Mesothelial cell of epicardium (in vitro differentiated cells): ENCODE data around the gene PRKAR1B. TPM values are rescaled to one million over a fixed set of nuclear protein-coding genes. Genes with fewer than 3 reads are reported as not detected.

Experiments used
- DNase-seq, 2 experiments: peaks; one replicate each; pipeline ENCODE4 v3.0.0; 2021; ENCODE audit warnings: low spot score in 2 of 2; ENCODE audit not compliant: unreplicated experiment in 2 of 2
- H3K27ac Mint-ChIP-seq: 2 replicates; pipeline ENCODE4 v1.8.0; 2021; ENCODE audit warnings: mixed read lengths
- H3K27me3 Mint-ChIP-seq: 2 replicates; pipeline ENCODE4 v1.8.0; 2021; ENCODE audit warnings: low read depth, mixed read lengths
- H3K36me3 Mint-ChIP-seq: 2 replicates; pipeline ENCODE4 v1.8.0; 2021; ENCODE audit warnings: mixed read lengths
- H3K4me1 Mint-ChIP-seq: 2 replicates; pipeline ENCODE4 v1.8.0; 2021; ENCODE audit warnings: mixed read lengths
- H3K4me3 Mint-ChIP-seq: 2 replicates; pipeline ENCODE4 v1.8.0; 2021; ENCODE audit warnings: mild to moderate bottlenecking, moderate library complexity, mixed read lengths
- H3K9me3 Mint-ChIP-seq: 2 replicates; pipeline ENCODE4 v1.8.0; 2021; ENCODE audit warnings: mixed read lengths
- total RNA-seq: library from RNA; stranded (reverse); gene quantifications from 3 replicates; pipeline ENCODE4 v1.2.1, GENCODE V29; 2021
- TF ChIP-seq, protein P1 (sequence below): fragments of 200-600 bp; sonication (generic); IDR thresholded peaks from one replicate; pipeline ENCODE4 v1.5.0; 2021; ENCODE audit warnings: antibody characterized with exemption; ENCODE audit not compliant: unreplicated experiment

Gene PRKAR1B
- total RNA-seq, 1 donor from 2014 or later, result 50.6 TPM

DNA sequence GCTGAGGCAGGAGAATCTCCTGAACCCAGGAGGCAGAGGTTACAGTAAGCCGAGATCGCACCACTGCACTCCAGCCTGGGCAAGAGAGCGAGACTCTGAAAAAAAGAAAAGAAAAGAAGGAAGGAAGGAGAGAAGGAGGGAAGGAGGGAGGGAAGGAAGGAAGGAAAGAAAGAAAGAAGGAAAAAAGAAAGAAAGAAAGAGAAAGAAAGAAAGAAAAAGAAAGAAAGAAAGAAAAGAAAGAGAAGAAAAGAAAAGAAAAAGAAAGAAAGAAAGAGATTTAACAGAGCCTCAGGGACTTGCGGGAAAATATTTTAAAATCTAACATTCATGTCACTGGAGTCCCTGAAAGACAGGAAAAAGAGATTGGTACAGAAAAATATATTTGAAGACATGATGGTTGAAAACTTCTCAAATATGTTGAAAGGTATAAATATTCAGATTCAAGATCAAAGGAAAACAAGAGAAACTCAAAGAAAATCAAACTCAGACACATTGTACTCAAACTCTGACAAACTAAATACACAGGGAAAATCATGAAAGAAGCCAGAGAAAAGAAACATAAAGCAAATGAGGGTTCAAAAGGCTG is 25.9 kb downstream of the PRKAR1B start:
- no peak for DNase-seq
- Mint-ChIP-seq H3K9me3 (peaks cover 21% of the 10 kb centered on the region), H3K4me3 (no peak overlapping the region), H3K27me3 (no peaks in the 10 kb centered on the region), H3K4me1 (peaks cover 11% of the 10 kb centered on the region), H3K36me3 (peaks cover 37% of the 10 kb centered on the region), H3K27ac (no peak overlapping the region)
- TF ChIP-seq, protein P1, sequence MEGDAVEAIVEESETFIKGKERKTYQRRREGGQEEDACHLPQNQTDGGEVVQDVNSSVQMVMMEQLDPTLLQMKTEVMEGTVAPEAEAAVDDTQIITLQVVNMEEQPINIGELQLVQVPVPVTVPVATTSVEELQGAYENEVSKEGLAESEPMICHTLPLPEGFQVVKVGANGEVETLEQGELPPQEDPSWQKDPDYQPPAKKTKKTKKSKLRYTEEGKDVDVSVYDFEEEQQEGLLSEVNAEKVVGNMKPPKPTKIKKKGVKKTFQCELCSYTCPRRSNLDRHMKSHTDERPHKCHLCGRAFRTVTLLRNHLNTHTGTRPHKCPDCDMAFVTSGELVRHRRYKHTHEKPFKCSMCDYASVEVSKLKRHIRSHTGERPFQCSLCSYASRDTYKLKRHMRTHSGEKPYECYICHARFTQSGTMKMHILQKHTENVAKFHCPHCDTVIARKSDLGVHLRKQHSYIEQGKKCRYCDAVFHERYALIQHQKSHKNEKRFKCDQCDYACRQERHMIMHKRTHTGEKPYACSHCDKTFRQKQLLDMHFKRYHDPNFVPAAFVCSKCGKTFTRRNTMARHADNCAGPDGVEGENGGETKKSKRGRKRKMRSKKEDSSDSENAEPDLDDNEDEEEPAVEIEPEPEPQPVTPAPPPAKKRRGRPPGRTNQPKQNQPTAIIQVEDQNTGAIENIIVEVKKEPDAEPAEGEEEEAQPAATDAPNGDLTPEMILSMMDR, result no peak

DNA sequence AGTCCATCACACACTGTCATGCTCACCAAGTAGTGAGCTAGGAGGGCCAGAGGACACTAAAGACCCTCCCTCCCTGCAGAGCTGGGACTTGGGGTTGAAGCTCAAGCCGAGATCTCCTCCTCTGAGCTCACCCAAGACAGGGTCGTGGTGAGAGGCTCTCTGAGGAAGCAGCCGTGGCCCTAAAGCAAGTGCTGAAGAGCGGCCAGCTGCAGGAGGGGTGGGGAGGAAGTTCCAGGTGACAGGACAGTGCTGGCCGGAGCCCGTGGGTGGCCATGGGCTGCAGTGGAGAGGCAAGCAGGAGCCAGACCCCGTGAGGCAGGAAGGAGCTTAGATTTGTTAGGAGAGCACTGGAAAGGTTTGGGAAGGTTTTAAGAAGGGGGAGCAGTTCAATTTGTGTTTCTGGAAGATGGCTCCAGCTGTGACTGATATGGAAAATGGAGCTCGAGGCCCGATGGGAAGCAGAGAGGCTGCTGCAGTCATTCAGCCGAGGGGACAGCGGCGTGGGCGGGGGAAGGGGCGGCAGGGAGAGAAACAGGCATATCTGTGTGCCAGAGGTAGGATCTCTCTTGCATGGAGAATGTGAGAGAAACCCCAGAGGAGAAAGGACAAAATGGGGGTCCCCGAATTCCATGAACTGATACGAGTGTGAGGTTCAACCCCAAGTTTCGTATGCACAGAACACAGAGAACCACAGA is 27.5 kb downstream of the PRKAR1B start:
- peaks cover 7% of the 10 kb centered on the region for H3K4me1 Mint-ChIP-seq
- peaks cover 42% of the 10 kb centered on the region for H3K36me3 Mint-ChIP-seq
- DNase-seq, result no peak
- H3K27me3 Mint-ChIP-seq, result no peaks in the 10 kb centered on the region
- peaks cover 21% of the 10 kb centered on the region for H3K9me3 Mint-ChIP-seq
- TF ChIP-seq, protein P1, result no peak
- no peak overlapping the region for H3K4me3 Mint-ChIP-seq
- no peak overlapping the region for H3K27ac Mint-ChIP-seq

DNA sequence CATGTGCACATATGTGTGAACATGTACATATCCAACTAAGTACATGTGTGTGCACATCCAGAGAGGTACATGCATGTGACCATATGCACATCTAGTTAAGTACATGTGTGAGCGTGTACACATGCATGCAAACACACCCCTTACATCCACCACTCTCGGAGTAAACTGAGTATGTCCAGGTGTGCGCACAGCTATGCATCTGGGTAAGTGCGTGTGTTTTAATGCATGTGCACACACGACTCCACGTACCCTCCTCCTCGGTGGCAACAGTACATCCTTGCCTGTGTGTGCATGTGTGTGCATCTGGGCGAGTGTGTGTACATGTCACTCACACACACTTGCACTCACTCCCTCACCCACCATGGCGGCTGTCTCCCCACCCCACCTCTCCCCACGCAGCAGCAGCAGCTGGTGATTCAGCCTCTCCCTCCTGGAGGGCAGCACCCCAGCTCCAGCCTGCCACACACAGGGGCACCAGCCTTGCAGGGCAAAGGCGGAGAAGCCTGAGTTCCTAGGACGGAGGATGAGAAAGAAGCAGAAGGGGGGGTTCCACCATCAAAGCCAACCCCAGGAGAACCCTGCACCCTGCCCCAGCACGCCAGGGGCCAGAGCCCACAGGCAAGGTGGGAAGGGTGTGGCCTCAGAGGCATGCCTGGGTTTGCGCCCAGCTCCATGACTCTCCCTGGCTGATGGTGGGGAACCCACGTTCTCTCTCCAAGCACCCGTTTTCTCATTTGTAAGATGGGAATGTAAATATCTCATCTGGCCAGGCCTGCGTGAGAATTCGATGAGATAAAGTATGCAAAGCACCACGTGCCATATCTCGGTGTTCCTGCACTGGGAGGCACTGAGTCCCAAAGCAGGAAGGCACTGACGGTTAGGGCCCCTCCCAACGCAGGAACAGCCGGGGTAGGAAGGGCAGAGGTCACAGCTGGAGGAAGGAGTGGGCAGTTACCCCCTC is 28.3 kb downstream of the PRKAR1B start:
- TF ChIP-seq, protein P1, result no peak
- Mint-ChIP-seq H3K9me3 (peaks cover 18% of the 10 kb centered on the region), H3K27me3 (no peaks in the 10 kb centered on the region), H3K4me1 (peaks cover 7% of the 10 kb centered on the region), H3K27ac (no peak overlapping the region), H3K36me3 (peaks cover 38% of the 10 kb centered on the region), H3K4me3 (no peak overlapping the region)
- no peak for DNase-seq

DNA sequence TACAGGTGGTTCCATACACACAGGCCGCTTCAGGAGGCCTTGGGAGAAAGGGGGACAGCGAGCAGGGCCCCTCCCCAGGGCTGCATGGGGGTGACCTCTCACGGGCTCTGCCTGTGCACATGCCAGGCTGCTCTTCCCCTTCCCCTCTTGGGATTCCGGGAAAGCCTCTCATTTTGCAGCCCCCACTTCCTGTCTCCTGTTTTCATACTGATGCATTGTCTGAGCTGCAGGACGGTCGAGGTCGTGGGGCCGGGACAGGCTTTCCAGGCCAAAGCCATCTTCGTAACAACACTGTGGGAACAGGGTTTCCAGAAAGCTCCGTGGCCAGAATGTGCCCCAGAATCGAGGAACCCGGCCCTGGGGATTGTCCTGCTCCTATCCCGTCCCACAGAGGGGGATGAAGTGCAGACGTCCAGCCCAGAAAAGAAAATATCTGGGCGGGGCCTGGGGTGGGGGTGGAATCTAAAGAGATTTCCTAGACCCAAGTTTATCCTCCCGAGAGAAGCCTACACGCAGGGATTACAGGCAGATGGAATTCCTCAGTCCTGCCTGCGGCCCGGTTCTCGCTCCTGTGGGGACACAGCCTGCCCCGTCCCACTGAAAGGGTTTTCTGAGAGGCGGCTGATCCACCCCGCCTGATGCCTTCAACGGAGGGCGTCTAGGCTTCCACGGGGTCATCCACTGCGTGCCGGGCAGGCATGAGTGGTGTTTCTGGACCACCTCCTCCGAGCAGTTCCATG is 30.1 kb downstream of the PRKAR1B start:
- peaks cover 7% of the 10 kb centered on the region for H3K4me1 Mint-ChIP-seq
- no peak overlapping the region for H3K4me3 Mint-ChIP-seq

DNA sequence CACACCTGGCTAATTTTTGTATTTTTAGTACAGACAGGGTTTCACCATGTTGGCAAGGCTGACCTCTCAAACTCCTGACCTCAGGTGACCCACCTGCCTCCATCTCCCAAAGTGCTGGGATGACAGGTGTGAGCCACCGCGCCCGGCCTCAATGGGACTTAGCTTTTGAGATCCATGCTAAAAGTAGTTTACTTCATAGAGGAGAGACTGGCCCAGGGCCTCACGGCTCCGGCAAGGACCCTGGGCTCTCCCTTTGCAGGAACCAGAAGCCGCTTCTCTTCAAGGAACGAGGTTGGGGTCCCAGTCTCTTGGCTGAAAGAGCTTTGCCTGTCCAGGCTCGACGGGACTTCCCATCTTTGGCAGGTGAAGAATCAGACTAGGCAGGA is 30.7 kb downstream of the PRKAR1B start:
- TF ChIP-seq, protein P1, result no peak
- Mint-ChIP-seq H3K36me3 (peaks cover 43% of the 10 kb centered on the region), H3K9me3 (peaks cover 14% of the 10 kb centered on the region), H3K4me3 (no peak overlapping the region), H3K27ac (no peak overlapping the region), H3K4me1 (peaks cover 7% of the 10 kb centered on the region), H3K27me3 (no peaks in the 10 kb centered on the region)
- DNase-seq, result no peak

More for the DNA sequence above, 30.1 kb downstream of the PRKAR1B start:
- Mint-ChIP-seq H3K27me3 (no peaks in the 10 kb centered on the region), H3K36me3 (peaks cover 43% of the 10 kb centered on the region), H3K27ac (no peak overlapping the region), H3K9me3 (peaks cover 15% of the 10 kb centered on the region)
- no peak for DNase-seq
- TF ChIP-seq, protein P1, result no peak
